ENCODE data around the gene ANKRD22. TPM values are rescaled to one million over a fixed set of nuclear protein-coding genes. Genes with fewer than 3 reads are reported as not detected.

Gene ANKRD22
- total RNA-seq, 4 donors from 2014 or later = 0.63 TPM; not detected in 3

DNA sequence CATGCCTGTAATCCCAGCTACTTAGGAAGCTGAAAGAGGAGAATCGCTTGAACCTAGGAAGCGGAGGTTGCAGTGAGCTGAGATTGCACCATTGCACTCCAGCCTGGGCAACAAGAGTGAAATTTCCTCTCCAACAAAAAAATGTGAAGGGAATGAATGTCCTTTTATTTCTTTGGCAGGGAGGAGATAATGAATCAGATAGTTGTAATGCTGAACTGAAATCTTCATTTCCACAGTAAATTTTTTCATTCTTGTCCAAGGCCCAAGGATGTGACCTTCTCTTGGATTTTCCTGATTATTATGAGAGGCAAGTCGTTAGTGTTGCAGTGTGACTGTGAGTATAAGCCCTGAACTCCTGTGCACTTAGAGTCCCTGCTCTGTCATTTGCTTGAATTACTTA is 42.0 kb upstream of the ANKRD22 start:
- DNase-seq (ENCODE audit: low spot score) (no peak), ATAC-seq (ENCODE audit: low FRiP score) (peak; percentile 79)
- TF ChIP-seq, protein P1, sequence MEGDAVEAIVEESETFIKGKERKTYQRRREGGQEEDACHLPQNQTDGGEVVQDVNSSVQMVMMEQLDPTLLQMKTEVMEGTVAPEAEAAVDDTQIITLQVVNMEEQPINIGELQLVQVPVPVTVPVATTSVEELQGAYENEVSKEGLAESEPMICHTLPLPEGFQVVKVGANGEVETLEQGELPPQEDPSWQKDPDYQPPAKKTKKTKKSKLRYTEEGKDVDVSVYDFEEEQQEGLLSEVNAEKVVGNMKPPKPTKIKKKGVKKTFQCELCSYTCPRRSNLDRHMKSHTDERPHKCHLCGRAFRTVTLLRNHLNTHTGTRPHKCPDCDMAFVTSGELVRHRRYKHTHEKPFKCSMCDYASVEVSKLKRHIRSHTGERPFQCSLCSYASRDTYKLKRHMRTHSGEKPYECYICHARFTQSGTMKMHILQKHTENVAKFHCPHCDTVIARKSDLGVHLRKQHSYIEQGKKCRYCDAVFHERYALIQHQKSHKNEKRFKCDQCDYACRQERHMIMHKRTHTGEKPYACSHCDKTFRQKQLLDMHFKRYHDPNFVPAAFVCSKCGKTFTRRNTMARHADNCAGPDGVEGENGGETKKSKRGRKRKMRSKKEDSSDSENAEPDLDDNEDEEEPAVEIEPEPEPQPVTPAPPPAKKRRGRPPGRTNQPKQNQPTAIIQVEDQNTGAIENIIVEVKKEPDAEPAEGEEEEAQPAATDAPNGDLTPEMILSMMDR (IDR thresholded peaks at IDR 0.05) = no peak

GRCh38 chr10:88892222-88892967 is 40.8 kb upstream of the ANKRD22 start:
- DNase-seq (ENCODE audit: low spot score) (no peak), ATAC-seq (ENCODE audit: low FRiP score) (no peak)
- TF ChIP-seq, protein P1 (IDR thresholded peaks at IDR 0.05) = no peak

DNA sequence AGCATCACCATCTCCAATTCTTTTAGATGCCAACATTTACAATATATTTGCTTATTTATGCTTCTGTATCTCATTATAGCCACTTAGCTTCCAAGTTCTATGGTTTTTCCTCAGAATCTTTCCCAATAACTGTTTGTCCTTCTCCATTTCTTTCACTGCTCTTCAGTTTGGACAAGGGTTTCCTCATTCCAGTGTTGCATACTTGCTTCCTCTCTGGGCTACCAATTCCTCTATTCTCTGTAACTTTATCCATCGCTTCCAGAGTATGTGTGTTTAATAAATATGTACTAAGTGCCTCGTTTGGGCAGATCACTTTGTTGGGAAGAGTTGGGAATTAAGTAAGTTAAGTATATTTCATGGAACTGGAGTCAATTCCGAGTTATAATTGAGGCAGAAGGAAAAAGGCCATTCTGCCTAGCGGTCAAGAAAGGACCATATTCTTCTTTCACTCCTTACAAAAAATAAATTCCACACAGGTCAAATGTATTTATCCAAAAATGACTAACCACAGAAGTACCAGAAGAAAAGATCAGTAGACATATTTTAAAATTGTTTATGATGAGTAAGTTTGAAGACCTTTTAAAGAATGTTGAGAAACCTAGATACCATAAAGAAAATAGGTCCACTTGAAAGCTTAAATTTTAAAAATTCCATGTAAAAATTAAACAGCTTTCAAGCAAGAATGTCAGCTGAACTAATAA is 39.2 kb upstream of the ANKRD22 start:
- DNase-seq (ENCODE audit: low spot score) (no peak), ATAC-seq (ENCODE audit: low FRiP score) (no peak)
- TF ChIP-seq, protein P1 (IDR thresholded peaks at IDR 0.05) = no peak

DNA sequence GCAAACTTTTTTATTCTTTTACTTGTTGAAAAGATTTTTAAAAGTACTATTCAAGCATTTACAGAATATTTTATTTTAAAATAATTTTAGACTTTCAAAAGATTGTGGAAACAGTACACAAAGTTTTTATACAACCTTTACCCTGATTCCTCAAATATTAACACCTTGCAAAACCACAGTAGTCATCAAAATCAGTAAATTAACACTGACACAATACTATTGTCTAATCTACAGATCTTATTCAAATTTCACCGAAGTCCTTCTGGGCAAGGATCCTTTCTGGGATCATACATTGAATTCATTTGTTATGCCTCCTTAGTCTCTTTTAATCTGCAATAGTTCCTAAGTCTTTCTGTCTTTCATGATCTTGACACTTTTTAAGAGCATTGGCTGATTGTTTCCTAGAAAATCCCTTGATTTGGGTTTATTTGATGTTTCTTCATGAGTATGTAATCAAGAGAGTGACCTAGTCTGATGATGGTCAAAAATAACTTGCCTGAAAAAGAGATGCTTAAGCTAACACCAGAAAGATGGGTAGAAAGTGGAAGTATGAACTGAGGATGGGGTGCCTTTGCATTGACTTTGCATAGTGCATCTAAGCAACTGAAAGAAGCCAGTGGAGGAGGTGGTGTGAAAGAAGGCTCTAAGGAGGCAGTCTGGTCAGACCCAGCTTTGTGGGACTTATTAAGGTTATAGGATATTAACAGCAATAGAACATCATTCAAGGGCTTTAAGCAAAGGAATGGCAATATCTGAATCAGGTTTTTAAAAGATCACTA is 38.1 kb upstream of the ANKRD22 start:
- TF ChIP-seq, protein P1 (IDR thresholded peaks at IDR 0.05) = no peak
- DNase-seq (ENCODE audit: low spot score) (no peak), ATAC-seq (ENCODE audit: low FRiP score) (no peak)

GRCh38 chr10:88888810-88889445 is 37.3 kb upstream of the ANKRD22 start:
- ATAC-seq (ENCODE audit: low FRiP score) (no peak), DNase-seq (ENCODE audit: low spot score) (no peak)
- TF ChIP-seq, protein P1 (IDR thresholded peaks at IDR 0.05) = no peak

GRCh38 chr10:88886557-88886956 is 34.9 kb upstream of the ANKRD22 start:
- DNase-seq (ENCODE audit: low spot score) = no peak
- TF ChIP-seq, protein P1 (IDR thresholded peaks at IDR 0.05) = no peak
- no peak for ATAC-seq (ENCODE audit: low FRiP score)
